B cell (primary cell): ENCODE results near the gene RAB8B. TPM values are rescaled to one million over a fixed set of nuclear protein-coding genes. Genes with fewer than 3 reads are reported as not detected.

ENCODE experiments used
- ATAC-seq: fragments of 200-7000 bp; cut with Tn5 transposase; one replicate; pipeline ENCODE4 v1.10.0; 2021; ENCODE audit warnings: low read depth, mild to moderate bottlenecking, moderate number of reproducible peaks, moderate library complexity
- CTCF ChIA-PET: fragments of 350-600 bp; sonication (Branson Sonifier 250); formaldehyde crosslinking; loops from one replicate; lab custom pipeline; 2021; ENCODE audit warnings: antibody characterized with exemption, inconsistent platforms; lab: Charles Lee
- POLR2A ChIA-PET: fragments of 350-600 bp; sonication (Branson Sonifier 250); formaldehyde crosslinking; loops from one replicate; lab custom pipeline; 2021; ENCODE audit warnings: antibody characterized with exemption; lab: Charles Lee
- DNase-seq: peaks from one replicate; pipeline ENCODE4 v3.0.0; 2013
- H2AFZ ChIP-seq: 2 replicates; pipeline ENCODE4 v1.6.1; 2012; ENCODE audit warnings: mild to moderate bottlenecking, low read depth, low read length; ENCODE audit not compliant: insufficient read depth, poor library complexity, severe bottlenecking
- H3K27ac ChIP-seq, 2 donors: 1 replicate in 1 of 2; 2 replicates in 1 of 2; pipeline ENCODE4 v1.5.1; 2012 to 2013; ENCODE audit warnings: low read length in 2 of 2, mild to moderate bottlenecking in 2 of 2, moderate library complexity in 1 of 2
- H3K27me3 ChIP-seq, 4 experiments: fragments of 200-600 bp in 1 of 4; sonication (generic) in 1 of 4; replicated peaks in 1 of 4; 1 replicate in 2 of 4; 2 replicates in 2 of 4; pipeline versions ENCODE4 v1.6.1 to v1.7.0; 2013 to 2016; ENCODE audit warnings: low read length in 3 of 4, mild to moderate bottlenecking in 2 of 4, mixed read lengths in 1 of 4, moderate library complexity in 1 of 4; ENCODE audit not compliant: insufficient read depth in 4 of 4, control insufficient read depth in 3 of 4; ENCODE audit errors: control extremely low read depth in 1 of 4
- H3K36me3 ChIP-seq, 2 experiments: replicated peaks in 1 of 2; 1 replicate in 1 of 2; 2 replicates in 1 of 2; pipeline versions ENCODE4 v1.6.1 to v1.7.1; 2013; ENCODE audit warnings: low read length in 1 of 2; ENCODE audit not compliant: insufficient read depth in 2 of 2, control insufficient read depth in 1 of 2; ENCODE audit errors: control extremely low read depth in 1 of 2, extremely low read depth in 1 of 2
- H3K4me1 ChIP-seq, 2 donors: fragments of 200-600 bp in 1 of 2; sonication (generic) in 1 of 2; 1 replicate in 1 of 2; 2 replicates in 1 of 2; pipeline versions ENCODE4 v1.5.1 to v1.6.1; 2013 to 2017; ENCODE audit warnings: low read length in 2 of 2; ENCODE audit not compliant: control insufficient read depth in 2 of 2, insufficient read depth in 2 of 2
- H3K4me2 ChIP-seq: replicated peaks from 2 replicates; pipeline ENCODE3; 2012; ENCODE audit warnings: mild to moderate bottlenecking, low read depth, low read length; ENCODE audit not compliant: poor library complexity, severe bottlenecking
- H3K4me3 ChIP-seq, 5 experiments: fragments of 200-600 bp in 1 of 5; sonication (generic) in 1 of 5; 1 replicate in 3 of 5; 2 replicates in 2 of 5; pipeline versions ENCODE4 v1.5.1 to v1.7.0; 2011 to 2016; ENCODE audit warnings: low read length in 4 of 5, mild to moderate bottlenecking in 4 of 5, low read depth in 2 of 5, control low read depth in 1 of 5, moderate library complexity in 1 of 5; ENCODE audit not compliant: insufficient read depth in 1 of 5; ENCODE audit errors: control extremely low read depth in 1 of 5, extremely low read depth in 1 of 5
- H3K79me2 ChIP-seq: fragments of 200-600 bp; sonication (generic); one replicate; pipeline ENCODE4 v1.6.0; 2016; ENCODE audit warnings: low read length; ENCODE audit not compliant: control insufficient read depth, insufficient read depth
- H3K9ac ChIP-seq: fragments of 200-600 bp; sonication (generic); 2 replicates; pipeline ENCODE4 v1.6.1; 2017; ENCODE audit warnings: mild to moderate bottlenecking, low read length, moderate library complexity
- H3K9me3 ChIP-seq, 3 donors: one replicate each; pipeline versions ENCODE4 v1.6.1 to v1.7.1; 2013; ENCODE audit warnings: low read length in 2 of 3; ENCODE audit not compliant: control insufficient read depth in 2 of 3, insufficient read depth in 1 of 3; ENCODE audit errors: control extremely low read depth in 1 of 3
- H4K20me1 ChIP-seq: 2 replicates; pipeline ENCODE4 v1.6.0; 2012; ENCODE audit warnings: mild to moderate bottlenecking, low read length; ENCODE audit not compliant: insufficient read depth, control insufficient read depth, poor library complexity, severe bottlenecking
- H3K27ac Mint-ChIP-seq: one replicate; pipeline ENCODE4 v1.8.0; 2021; ENCODE audit warnings: mixed read lengths
- H3K27me3 Mint-ChIP-seq: one replicate; pipeline ENCODE4 v1.8.0; 2021; ENCODE audit warnings: mixed read lengths
- H3K4me1 Mint-ChIP-seq: one replicate; pipeline ENCODE4 v1.8.0; 2021; ENCODE audit warnings: mixed read lengths
- H3K4me3 Mint-ChIP-seq: one replicate; pipeline ENCODE4 v1.8.0; 2021; ENCODE audit warnings: mixed read lengths
- H3K9me3 Mint-ChIP-seq: one replicate; pipeline ENCODE4 v1.8.0; 2022; ENCODE audit warnings: mixed read lengths; ENCODE audit not compliant: insufficient read depth
- EZH2 ChIP-seq: IDR thresholded peaks from 2 replicates; pipeline ENCODE4 v1.6.1; 2012; ENCODE audit warnings: borderline replicate concordance, low read depth, mild to moderate bottlenecking, moderate library complexity, low read length; ENCODE audit not compliant: insufficient read depth, poor library complexity, severe bottlenecking
- WGBS: methylation state at CpG from one replicate; pipeline ENCODE4 v1.1.5; 2013; ENCODE audit warnings: missing lambda C conversion rate; ENCODE audit not compliant: insufficient coverage; 5-methylcytosine and 5-hydroxymethylcytosine counted together
- intact Hi-C: fragments of 100-400 bp; cut with micrococcal nuclease; formaldehyde crosslinking; loops from one replicate; pipeline ENCODE4 v1.10.0; 2022
- polyA plus RNA-seq: library from polyadenylated mRNA; depleted of rRNA; stranded (reverse); fragments of >200 nt; gene quantifications from 2 replicates; pipeline ENCODE4 v1.2.3, GENCODE V29; 2012
- total RNA-seq, 2 donors: library from RNA; stranded (reverse); fragments of 120-200 nt in 1 of 2; gene quantifications; 1 replicate in 1 of 2; 2 replicates in 1 of 2; pipeline versions ENCODE4 v1.2.3 to v1.2.4, GENCODE V29; 2013 to 2022
- TF ChIP-seq, protein P1 (sequence below): fragments of 200-600 bp; IDR thresholded peaks from one replicate; pipeline ENCODE4 v1.8.0; 2022; ENCODE audit warnings: antibody characterized with exemption, mild to moderate bottlenecking

The RAB8B gene
- total and polyA plus RNA-seq, 2 donors (not counting 1 experiment from before 2014, with no cell fraction given): 9.6 to 61.3 TPM

GRCh38 chr15:63274427-63274826, 85.0 kb downstream of the RAB8B start:
- peaks cover 16% of the 10 kb centered on the region for H3K4me1 Mint-ChIP-seq

More at GRCh38 chr15:63274427-63274826, 85.0 kb downstream of the RAB8B start:
- H3K27me3 ChIP-seq: no peaks in the 10 kb centered on the region
- no peaks in the 10 kb centered on the region for H4K20me1 ChIP-seq
- no peaks in the 10 kb centered on the region for H3K79me2 ChIP-seq
- no peak overlapping the region for H2AFZ ChIP-seq
- whole genome bisulfite sequencing: 95% methylated on average over 3 of the region's 3 CpGs
- ATAC-seq: no peak
- CTCF ChIA-PET: interaction anchor here (0.6 to 1.9 kb wide), 2 partner anchors 140 to 227 kb away, joined by 3 to 4 read pairs; no protein-coding TSS in a partner anchor
- H3K9ac ChIP-seq: no peak overlapping the region
- H3K4me2 ChIP-seq: no peak overlapping the region
- no peak overlapping the region for H3K27ac ChIP-seq
- Mint-ChIP-seq H3K27ac (no peak overlapping the region), H3K4me3 (no peak overlapping the region), H3K27me3 (no peaks in the 10 kb centered on the region), H3K9me3 (no peaks in the 10 kb centered on the region)
- intact Hi-C loops: loop anchor here (10.0 kb wide), 1 partner anchor 820 kb away; the partner anchor contains the start of genes CIAO2A and SNX1
- no peaks in the 10 kb centered on the region for H3K36me3 ChIP-seq
- no peak for DNase-seq
- no peaks in the 10 kb centered on the region for H3K9me3 ChIP-seq
- H3K4me1 ChIP-seq: peaks cover 12 to 14% of the 10 kb centered on the region in 2 donors
- no peak overlapping the region for H3K4me3 ChIP-seq
- POLR2A ChIA-PET: interaction anchor here (1.6 kb wide), 1 partner anchor 81 kb away, joined by 3 read pairs; no protein-coding TSS in a partner anchor
- no peak for TF ChIP-seq EZH2
- TF ChIP-seq, protein P1, sequence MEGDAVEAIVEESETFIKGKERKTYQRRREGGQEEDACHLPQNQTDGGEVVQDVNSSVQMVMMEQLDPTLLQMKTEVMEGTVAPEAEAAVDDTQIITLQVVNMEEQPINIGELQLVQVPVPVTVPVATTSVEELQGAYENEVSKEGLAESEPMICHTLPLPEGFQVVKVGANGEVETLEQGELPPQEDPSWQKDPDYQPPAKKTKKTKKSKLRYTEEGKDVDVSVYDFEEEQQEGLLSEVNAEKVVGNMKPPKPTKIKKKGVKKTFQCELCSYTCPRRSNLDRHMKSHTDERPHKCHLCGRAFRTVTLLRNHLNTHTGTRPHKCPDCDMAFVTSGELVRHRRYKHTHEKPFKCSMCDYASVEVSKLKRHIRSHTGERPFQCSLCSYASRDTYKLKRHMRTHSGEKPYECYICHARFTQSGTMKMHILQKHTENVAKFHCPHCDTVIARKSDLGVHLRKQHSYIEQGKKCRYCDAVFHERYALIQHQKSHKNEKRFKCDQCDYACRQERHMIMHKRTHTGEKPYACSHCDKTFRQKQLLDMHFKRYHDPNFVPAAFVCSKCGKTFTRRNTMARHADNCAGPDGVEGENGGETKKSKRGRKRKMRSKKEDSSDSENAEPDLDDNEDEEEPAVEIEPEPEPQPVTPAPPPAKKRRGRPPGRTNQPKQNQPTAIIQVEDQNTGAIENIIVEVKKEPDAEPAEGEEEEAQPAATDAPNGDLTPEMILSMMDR: no peak
